Activated naive CD4-positive, alpha-beta T cell treated with Interleukin-2 at 50 U/mL for 16 hours (primary cell): ENCODE data around the gene CMTM8.
"Not testable (repeated sequence)": the region's sequence is repeated elsewhere in the genome, so short reads cannot be mapped to it uniquely, and the experiment has no call there.

Experiments
- DNase-seq: peaks from one replicate; pipeline ENCODE4 v3.0.0-alpha.2; 2020

CMTM8 gene

GRCh38 chr3:32387512-32387911 lies 149.0 kb downstream of the CMTM8 start:
- no peak for DNase-seq

- not testable (repeated sequence) for DNase-seq
Measured at GRCh38 chr3:32389577-32389976, 151.1 kb downstream of the CMTM8 start.

GRCh38 chr3:32391643-32392535 lies 153.4 kb downstream of the CMTM8 start, which contains the start of gene CMTM7:
TSS of gene CMTM7 (plus strand) at chr3:32391853. CDS start at chr3:32391907, 54 bp downstream.
- peak; percentile 65 for DNase-seq

GRCh38 chr3:32392536-32393302 lies 154.2 kb downstream of the CMTM8 start:
- peak; percentile 48 for DNase-seq

- DNase-seq, result no peak
Measured at GRCh38 chr3:32395496-32395895, 157.0 kb downstream of the CMTM8 start.

GRCh38 chr3:32397941-32398340 lies 159.5 kb downstream of the CMTM8 start:
- DNase-seq, result no peak

- no peak for DNase-seq
Measured at GRCh38 chr3:32398531-32398930, 160.1 kb downstream of the CMTM8 start.

- no peak for DNase-seq
Measured at GRCh38 chr3:32399030-32399620, 160.6 kb downstream of the CMTM8 start.

GRCh38 chr3:32401126-32401525 lies 162.6 kb downstream of the CMTM8 start:
- no peak for DNase-seq

- peak; percentile 61 for DNase-seq
Measured at GRCh38 chr3:32401556-32402081, 163.1 kb downstream of the CMTM8 start.

- no peak for DNase-seq
Measured at GRCh38 chr3:32403663-32404062, 165.2 kb downstream of the CMTM8 start.

- DNase-seq, result no peak
Measured at GRCh38 chr3:32404714-32405113, 166.2 kb downstream of the CMTM8 start.

- DNase-seq, result no peak
Measured at GRCh38 chr3:32405155-32405554, 166.7 kb downstream of the CMTM8 start.

- DNase-seq, result no peak
Measured at GRCh38 chr3:32405711-32406323, 167.3 kb downstream of the CMTM8 start.

GRCh38 chr3:32406486-32407408 lies 168.3 kb downstream of the CMTM8 start:
- DNase-seq, result no peak

- DNase-seq, result no peak
Measured at GRCh38 chr3:32410367-32411246, 172.1 kb downstream of the CMTM8 start.

GRCh38 chr3:32411442-32411841 lies 173.0 kb downstream of the CMTM8 start:
- DNase-seq, result no peak

GRCh38 chr3:32412887-32413286 lies 174.4 kb downstream of the CMTM8 start:
- no peak for DNase-seq

GRCh38 chr3:32413845-32414521 lies 175.5 kb downstream of the CMTM8 start:
- DNase-seq, result no peak
